Stimulated activated CD8-positive, alpha-beta memory T cell treated with anti-CD3 and anti-CD28 coated beads, Interleukin-4, amount 100 ng/mL, for 4 hours (primary cell): ENCODE measurements around the gene S100A2.
A peak's percentile ranks its signal among the peaks of the same experiment; 100 is the strongest.

Source experiments
- DNase-seq, 2 donors: peaks; one replicate each; pipeline ENCODE4 v3.0.0-alpha.2; 2020; ENCODE audit warnings: low read depth in 2 of 2, low spot score in 1 of 2

S100A2 gene

GRCh38 chr1:153546796-153547559, 18.7 kb downstream of the S100A2 start:
- no peak for DNase-seq

- no peak for DNase-seq
These were observed 19.3 kb downstream of the S100A2 start for GRCh38 chr1:153546371-153546770.

- peak; percentile 74 to 78 for DNase-seq
These were observed 20.3 kb downstream of the S100A2 start, which contains the start of gene S100A4 for GRCh38 chr1:153545067-153546055. TSS of gene S100A4 (minus strand) at chr1:153545806. CDS start at chr1:153544794, 1,012 bp downstream.

- DNase-seq = no peak
These were observed 21.1 kb downstream of the S100A2 start for GRCh38 chr1:153544453-153545066.

GRCh38 chr1:153543736-153544135, 21.9 kb downstream of the S100A2 start:
- no peak for DNase-seq

GRCh38 chr1:153542956-153543711, 22.5 kb downstream of the S100A2 start:
- DNase-seq = no peak

GRCh38 chr1:153541641-153542590, 23.7 kb downstream of the S100A2 start:
- DNase-seq = no peak

- peak in 1 of 2 donors; percentile 40 for DNase-seq
These were observed 25.0 kb downstream of the S100A2 start, which contains the start of gene S100A5 for GRCh38 chr1:153540394-153541361. TSS of gene S100A5 (minus strand) at chr1:153540934. CDS start at chr1:153540191, 743 bp downstream.

GRCh38 chr1:153539395-153540093, 26.1 kb downstream of the S100A2 start:
- no peak for DNase-seq

GRCh38 chr1:153538315-153538821, 27.3 kb downstream of the S100A2 start:
- no peak for DNase-seq

GRCh38 chr1:153537376-153537730, 28.3 kb downstream of the S100A2 start:
- no peak for DNase-seq

GRCh38 chr1:153536671-153537375, 28.8 kb downstream of the S100A2 start:
- DNase-seq = no peak

GRCh38 chr1:153536012-153536670, 29.5 kb downstream of the S100A2 start:
- DNase-seq = peak; percentile 60 to 76

- no peak for DNase-seq
These were observed 30.2 kb downstream of the S100A2 start, which contains the start of gene S100A6 for GRCh38 chr1:153535242-153536011. TSS of gene S100A6 (minus strand) at chr1:153535991. CDS start at chr1:153535339, 652 bp downstream.

- DNase-seq = no peak
These were observed 30.8 kb downstream of the S100A2 start for GRCh38 chr1:153534925-153535241.
